WTC11 (cell line): ENCODE data around the gene MRFAP1. TPM values are rescaled to one million over a fixed set of nuclear protein-coding genes. Genes with fewer than 3 reads are reported as not detected.

Experiments
- ATAC-seq: fragments of 200-7000 bp; cut with Tn5 transposase; 2 replicates; pipeline ENCODE4 v1.10.0; 2021; ENCODE audit warnings: mild to moderate bottlenecking, moderate library complexity
- CTCF ChIA-PET: fragments of 300-600 bp; sonication (Branson Sonifier 250); formaldehyde crosslinking; loops from one replicate; lab custom pipeline; 2021; ENCODE audit warnings: antibody characterized with exemption; lab: Charles Lee
- POLR2A ChIA-PET: fragments of 350-600 bp; sonication (Branson Sonifier 250); formaldehyde crosslinking; loops from one replicate; lab custom pipeline; 2021; ENCODE audit warnings: antibody characterized with exemption; lab: Charles Lee
- DNase-seq: peaks from one replicate; pipeline ENCODE4 v3.0.0; 2021; ENCODE audit warnings: low spot score
- H3K27ac Mint-ChIP-seq: 2 replicates; pipeline ENCODE4 v1.8.0; 2021; ENCODE audit warnings: mixed read lengths
- H3K27me3 Mint-ChIP-seq: 2 replicates; pipeline ENCODE4 v1.8.0; 2021; ENCODE audit warnings: low read depth, mild to moderate bottlenecking, moderate library complexity, mixed read lengths
- H3K36me3 Mint-ChIP-seq: 2 replicates; pipeline ENCODE4 v1.8.0; 2021; ENCODE audit warnings: mixed read lengths
- H3K4me1 Mint-ChIP-seq: 2 replicates; pipeline ENCODE4 v1.8.0; 2022; ENCODE audit warnings: mixed read lengths
- H3K4me3 Mint-ChIP-seq: 2 replicates; pipeline ENCODE4 v1.8.0; 2021; ENCODE audit warnings: mild to moderate bottlenecking, moderate library complexity, mixed read lengths
- H3K9me3 Mint-ChIP-seq: 2 replicates; pipeline ENCODE4 v1.8.0; 2021; ENCODE audit warnings: mixed read lengths
- ATF1 ChIP-seq: sonication (generic); formaldehyde crosslinking; IDR thresholded peaks from 2 replicates; pipeline ENCODE4 v1.8.1; 2023; ENCODE audit warnings: mild to moderate bottlenecking, moderate library complexity, missing genetic modification reagents
- CREM ChIP-seq: sonication (generic); formaldehyde crosslinking; IDR thresholded peaks from 2 replicates; pipeline ENCODE4 v1.8.1; 2022; ENCODE audit warnings: mild to moderate bottlenecking, missing genetic modification reagents, moderate library complexity
- ESRRA ChIP-seq: sonication (generic); formaldehyde crosslinking; IDR thresholded peaks from 2 replicates; pipeline ENCODE4 v1.8.1; 2022; ENCODE audit warnings: mild to moderate bottlenecking, missing genetic modification reagents, borderline replicate concordance
- FOXJ3 ChIP-seq: sonication (generic); formaldehyde crosslinking; IDR thresholded peaks from 2 replicates; pipeline ENCODE4 v1.9.0; 2021; ENCODE audit warnings: missing genetic modification reagents, mild to moderate bottlenecking, borderline replicate concordance
- IRF2 ChIP-seq: sonication (generic); formaldehyde crosslinking; IDR thresholded peaks from 2 replicates; pipeline ENCODE4 v1.8.0; 2022; ENCODE audit warnings: low read depth, missing genetic modification reagents, borderline replicate concordance
- JUN ChIP-seq: sonication (generic); formaldehyde crosslinking; IDR thresholded peaks from 2 replicates; pipeline ENCODE4 v1.8.0; 2023; ENCODE audit warnings: mild to moderate bottlenecking, missing genetic modification reagents
- NR2C2 ChIP-seq: sonication (generic); formaldehyde crosslinking; IDR thresholded peaks from 2 replicates; pipeline ENCODE4 v1.8.0; 2022; ENCODE audit warnings: mild to moderate bottlenecking, missing genetic modification reagents
- SMAD3 ChIP-seq: sonication (generic); formaldehyde crosslinking; IDR thresholded peaks from 2 replicates; pipeline ENCODE4 v1.8.0; 2022; ENCODE audit warnings: missing genetic modification reagents, mild to moderate bottlenecking, borderline replicate concordance
- SP1 ChIP-seq: sonication (generic); formaldehyde crosslinking; conservative IDR thresholded peaks from 2 replicates; pipeline ENCODE4 v1.8.1; 2022; ENCODE audit warnings: missing genetic modification reagents
- TEAD1 ChIP-seq: sonication (generic); formaldehyde crosslinking; IDR thresholded peaks from 2 replicates; pipeline ENCODE4 v1.8.0; 2022; ENCODE audit warnings: mild to moderate bottlenecking, missing genetic modification reagents
- ZNF138 ChIP-seq: sonication (generic); formaldehyde crosslinking; conservative IDR thresholded peaks from 2 replicates; pipeline ENCODE4 v1.8.1; 2022; ENCODE audit warnings: mild to moderate bottlenecking, moderate library complexity, missing genetic modification reagents
- ZNF423 ChIP-seq: fragments of 250-450 bp; sonication (Bioruptor Pico); IDR thresholded peaks from 2 replicates; pipeline ENCODE4 v2.1.2; 2022; ENCODE audit warnings: mild to moderate bottlenecking, moderate library complexity
- total RNA-seq: library from RNA; stranded (reverse); gene quantifications from 3 replicates; pipeline ENCODE4 v1.2.3, GENCODE V29; 2021
- TF ChIP-seq, protein P1 (sequence below): sonication (generic); formaldehyde crosslinking; IDR thresholded peaks from 2 replicates; pipeline ENCODE4 v1.8.0; 2022; ENCODE audit warnings: mild to moderate bottlenecking, missing genetic modification reagents
- TF ChIP-seq, protein P2 (sequence below): sonication (generic); formaldehyde crosslinking; IDR thresholded peaks from 2 replicates; pipeline ENCODE4 v1.8.1; 2023; ENCODE audit warnings: mild to moderate bottlenecking, missing genetic modification reagents, moderate library complexity
- TF ChIP-seq, protein P3 (sequence below): sonication (generic); formaldehyde crosslinking; IDR thresholded peaks from 2 replicates; pipeline ENCODE4 v1.8.0; 2022; ENCODE audit warnings: missing genetic modification reagents
- TF ChIP-seq, protein P4 (sequence below): sonication (generic); formaldehyde crosslinking; IDR thresholded peaks from 2 replicates; pipeline ENCODE4 v1.8.0; 2022; ENCODE audit warnings: mild to moderate bottlenecking, missing genetic modification reagents
- TF ChIP-seq, protein P5 (sequence below): sonication (generic); formaldehyde crosslinking; conservative IDR thresholded peaks from 2 replicates; pipeline ENCODE4 v1.8.1; 2023; ENCODE audit warnings: mild to moderate bottlenecking, low read depth, missing genetic modification reagents, moderate library complexity
- TF ChIP-seq, protein P6 (sequence below): fragments of 250-450 bp; sonication (Bioruptor Pico); IDR thresholded peaks from 2 replicates; pipeline ENCODE4 v1.8.0; 2021; ENCODE audit warnings: mild to moderate bottlenecking

The MRFAP1 gene
- total RNA-seq, 1 experiment from 2014 or later = 319 TPM

DNA sequence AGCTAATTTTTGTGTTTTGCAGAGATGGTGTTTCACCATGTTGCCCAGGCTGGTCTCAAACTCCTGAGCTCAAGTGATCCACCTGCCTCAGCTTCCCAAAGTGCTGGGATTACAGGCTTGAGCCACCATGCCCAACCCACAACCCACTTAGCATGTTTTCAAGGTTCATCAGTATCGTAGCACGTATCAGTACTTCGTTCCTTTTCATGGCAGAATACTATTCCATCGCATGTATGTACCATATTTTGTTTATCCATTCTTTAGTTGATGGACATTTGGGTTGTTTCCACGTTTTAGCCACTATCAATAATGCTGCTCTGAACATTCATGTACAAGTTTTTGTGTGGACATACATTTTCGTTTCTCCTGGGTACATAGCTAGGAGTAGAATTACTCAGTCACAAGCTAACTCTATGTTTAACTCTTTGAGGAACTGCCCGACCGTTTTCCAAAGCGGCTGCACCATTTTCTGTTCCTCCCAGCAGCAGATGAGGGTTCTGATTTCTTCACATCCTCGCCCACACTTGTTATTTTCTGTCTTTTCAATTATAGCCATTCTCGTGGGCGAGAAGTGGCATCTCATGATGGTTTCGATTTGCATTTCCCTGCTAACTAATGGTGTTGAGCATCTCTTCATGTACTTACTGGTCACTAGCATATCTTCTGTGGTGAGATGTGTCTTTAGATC is 33.0 kb upstream of the MRFAP1 start (continued):
- TF ChIP-seq, protein P1, sequence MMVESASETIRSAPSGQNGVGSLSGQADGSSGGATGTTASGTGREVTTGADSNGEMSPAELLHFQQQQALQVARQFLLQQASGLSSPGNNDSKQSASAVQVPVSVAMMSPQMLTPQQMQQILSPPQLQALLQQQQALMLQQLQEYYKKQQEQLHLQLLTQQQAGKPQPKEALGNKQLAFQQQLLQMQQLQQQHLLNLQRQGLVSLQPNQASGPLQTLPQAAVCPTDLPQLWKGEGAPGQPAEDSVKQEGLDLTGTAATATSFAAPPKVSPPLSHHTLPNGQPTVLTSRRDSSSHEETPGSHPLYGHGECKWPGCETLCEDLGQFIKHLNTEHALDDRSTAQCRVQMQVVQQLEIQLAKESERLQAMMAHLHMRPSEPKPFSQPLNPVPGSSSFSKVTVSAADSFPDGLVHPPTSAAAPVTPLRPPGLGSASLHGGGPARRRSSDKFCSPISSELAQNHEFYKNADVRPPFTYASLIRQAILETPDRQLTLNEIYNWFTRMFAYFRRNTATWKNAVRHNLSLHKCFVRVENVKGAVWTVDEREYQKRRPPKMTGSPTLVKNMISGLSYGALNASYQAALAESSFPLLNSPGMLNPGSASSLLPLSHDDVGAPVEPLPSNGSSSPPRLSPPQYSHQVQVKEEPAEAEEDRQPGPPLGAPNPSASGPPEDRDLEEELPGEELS (CRISPR knock-in tag) = no peak
- no peak for TF ChIP-seq FOXJ3 (CRISPR knock-in tag)

DNA sequence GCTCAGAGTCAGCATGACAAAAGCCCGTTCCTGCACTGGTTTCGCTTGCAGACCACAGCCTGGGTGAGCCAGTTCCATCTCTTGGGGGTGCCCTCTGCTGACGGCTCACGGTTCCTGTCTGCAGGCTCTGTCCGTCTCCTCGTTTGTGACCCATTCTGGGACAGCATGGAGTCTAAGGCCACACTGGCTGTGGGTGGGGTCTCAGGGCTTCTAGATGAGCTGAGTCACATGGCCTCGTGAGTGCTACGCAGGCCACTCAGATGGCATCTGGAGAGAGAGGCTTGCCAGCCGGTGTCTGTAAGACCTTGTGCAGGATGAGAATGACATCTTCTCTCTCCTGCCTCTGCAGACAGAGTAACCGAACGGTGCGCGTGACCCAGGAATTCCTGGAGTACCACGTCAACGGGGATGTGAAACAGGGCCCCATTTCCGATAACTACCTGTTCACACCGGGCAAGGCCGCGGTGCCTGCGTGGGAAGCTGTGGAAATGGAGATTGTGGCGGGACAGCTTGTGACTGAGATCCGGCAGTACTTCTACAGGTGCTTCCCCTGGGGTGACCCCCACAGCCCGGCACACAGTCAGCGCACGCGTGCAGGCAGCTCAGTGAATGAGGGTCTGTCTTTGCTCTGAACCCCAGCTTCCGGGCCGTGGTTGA is 31.6 kb upstream of the MRFAP1 start:
- TF ChIP-seq, protein P2, sequence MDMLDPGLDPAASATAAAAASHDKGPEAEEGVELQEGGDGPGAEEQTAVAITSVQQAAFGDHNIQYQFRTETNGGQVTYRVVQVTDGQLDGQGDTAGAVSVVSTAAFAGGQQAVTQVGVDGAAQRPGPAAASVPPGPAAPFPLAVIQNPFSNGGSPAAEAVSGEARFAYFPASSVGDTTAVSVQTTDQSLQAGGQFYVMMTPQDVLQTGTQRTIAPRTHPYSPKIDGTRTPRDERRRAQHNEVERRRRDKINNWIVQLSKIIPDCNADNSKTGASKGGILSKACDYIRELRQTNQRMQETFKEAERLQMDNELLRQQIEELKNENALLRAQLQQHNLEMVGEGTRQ (CRISPR knock-in tag) = peak; percentile 32; the same call in 1 of the 2 replicates
- TF ChIP-seq ESRRA (CRISPR knock-in tag) = no peak
- TF ChIP-seq, protein P3, sequence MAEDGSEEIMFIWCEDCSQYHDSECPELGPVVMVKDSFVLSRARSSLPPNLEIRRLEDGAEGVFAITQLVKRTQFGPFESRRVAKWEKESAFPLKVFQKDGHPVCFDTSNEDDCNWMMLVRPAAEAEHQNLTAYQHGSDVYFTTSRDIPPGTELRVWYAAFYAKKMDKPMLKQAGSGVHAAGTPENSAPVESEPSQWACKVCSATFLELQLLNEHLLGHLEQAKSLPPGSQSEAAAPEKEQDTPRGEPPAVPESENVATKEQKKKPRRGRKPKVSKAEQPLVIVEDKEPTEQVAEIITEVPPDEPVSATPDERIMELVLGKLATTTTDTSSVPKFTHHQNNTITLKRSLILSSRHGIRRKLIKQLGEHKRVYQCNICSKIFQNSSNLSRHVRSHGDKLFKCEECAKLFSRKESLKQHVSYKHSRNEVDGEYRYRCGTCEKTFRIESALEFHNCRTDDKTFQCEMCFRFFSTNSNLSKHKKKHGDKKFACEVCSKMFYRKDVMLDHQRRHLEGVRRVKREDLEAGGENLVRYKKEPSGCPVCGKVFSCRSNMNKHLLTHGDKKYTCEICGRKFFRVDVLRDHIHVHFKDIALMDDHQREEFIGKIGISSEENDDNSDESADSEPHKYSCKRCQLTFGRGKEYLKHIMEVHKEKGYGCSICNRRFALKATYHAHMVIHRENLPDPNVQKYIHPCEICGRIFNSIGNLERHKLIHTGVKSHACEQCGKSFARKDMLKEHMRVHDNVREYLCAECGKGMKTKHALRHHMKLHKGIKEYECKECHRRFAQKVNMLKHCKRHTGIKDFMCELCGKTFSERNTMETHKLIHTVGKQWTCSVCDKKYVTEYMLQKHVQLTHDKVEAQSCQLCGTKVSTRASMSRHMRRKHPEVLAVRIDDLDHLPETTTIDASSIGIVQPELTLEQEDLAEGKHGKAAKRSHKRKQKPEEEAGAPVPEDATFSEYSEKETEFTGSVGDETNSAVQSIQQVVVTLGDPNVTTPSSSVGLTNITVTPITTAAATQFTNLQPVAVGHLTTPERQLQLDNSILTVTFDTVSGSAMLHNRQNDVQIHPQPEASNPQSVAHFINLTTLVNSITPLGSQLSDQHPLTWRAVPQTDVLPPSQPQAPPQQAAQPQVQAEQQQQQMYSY = peak; percentile 63
- H3K9me3 Mint-ChIP-seq = peaks cover 13% of the 10 kb centered on the region; the same call in 1 of the 2 replicates

DNA sequence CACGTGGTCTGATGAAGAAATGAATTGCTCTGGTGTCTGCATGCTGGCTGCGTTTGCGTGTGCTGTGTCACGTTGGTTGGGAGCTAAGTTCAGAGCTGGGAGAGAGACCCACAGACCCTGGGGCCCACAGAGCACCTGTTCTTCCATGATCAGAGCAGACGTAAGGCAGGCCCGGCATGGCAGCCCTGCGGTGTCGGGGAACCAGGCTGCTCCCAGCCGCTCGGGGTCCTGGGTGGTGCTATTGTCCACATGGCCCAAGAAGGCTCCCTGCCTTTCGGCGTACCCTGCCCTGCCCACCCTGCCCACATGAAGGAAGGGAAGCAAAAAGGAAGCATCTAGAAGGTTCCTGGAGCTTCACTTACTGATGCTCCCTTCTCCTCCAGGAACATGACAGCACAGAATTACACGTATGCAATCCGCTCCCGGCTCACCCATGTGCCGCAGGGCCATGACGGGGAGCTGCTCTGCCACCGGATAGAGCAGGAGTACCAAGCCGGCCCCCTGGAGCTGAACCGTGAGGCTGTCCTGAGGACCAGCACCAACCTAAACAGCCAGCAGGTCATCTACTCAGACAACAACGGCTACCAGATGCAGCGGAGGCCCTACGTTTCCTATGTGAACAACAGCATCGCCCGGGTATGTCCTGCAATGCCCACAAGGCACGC is 30.9 kb upstream of the MRFAP1 start:
- DNase-seq = no peak
- ChIA-PET POLR2A (no interaction called here), CTCF (interaction anchor here (0.5 to 2.2 kb wide), 10 partner anchors 10 to 666 kb away, joined by 3 to 6 read pairs (median 4); no protein-coding TSS in a partner anchor)
- Mint-ChIP-seq H3K36me3 (peaks cover 14% of the 10 kb centered on the region), H3K4me3 (no peak overlapping the region), H3K9me3 (peaks cover 11% of the 10 kb centered on the region; the same call in 1 of the 2 replicates), H3K27ac (no peak overlapping the region), H3K4me1 (no peaks in the 10 kb centered on the region), H3K27me3 (no peaks in the 10 kb centered on the region)
- ATAC-seq = no peak
- TF ChIP-seq, protein P4, sequence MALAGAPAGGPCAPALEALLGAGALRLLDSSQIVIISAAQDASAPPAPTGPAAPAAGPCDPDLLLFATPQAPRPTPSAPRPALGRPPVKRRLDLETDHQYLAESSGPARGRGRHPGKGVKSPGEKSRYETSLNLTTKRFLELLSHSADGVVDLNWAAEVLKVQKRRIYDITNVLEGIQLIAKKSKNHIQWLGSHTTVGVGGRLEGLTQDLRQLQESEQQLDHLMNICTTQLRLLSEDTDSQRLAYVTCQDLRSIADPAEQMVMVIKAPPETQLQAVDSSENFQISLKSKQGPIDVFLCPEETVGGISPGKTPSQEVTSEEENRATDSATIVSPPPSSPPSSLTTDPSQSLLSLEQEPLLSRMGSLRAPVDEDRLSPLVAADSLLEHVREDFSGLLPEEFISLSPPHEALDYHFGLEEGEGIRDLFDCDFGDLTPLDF (CRISPR knock-in tag) = no peak
- no peak for TF ChIP-seq IRF2
- TF ChIP-seq ZNF423 = no peak
- no peak for TF ChIP-seq JUN (CRISPR knock-in tag)
- no peak for TF ChIP-seq ZNF138 (CRISPR knock-in tag)
- TF ChIP-seq TEAD1 = no peak
- TF ChIP-seq, protein P5, sequence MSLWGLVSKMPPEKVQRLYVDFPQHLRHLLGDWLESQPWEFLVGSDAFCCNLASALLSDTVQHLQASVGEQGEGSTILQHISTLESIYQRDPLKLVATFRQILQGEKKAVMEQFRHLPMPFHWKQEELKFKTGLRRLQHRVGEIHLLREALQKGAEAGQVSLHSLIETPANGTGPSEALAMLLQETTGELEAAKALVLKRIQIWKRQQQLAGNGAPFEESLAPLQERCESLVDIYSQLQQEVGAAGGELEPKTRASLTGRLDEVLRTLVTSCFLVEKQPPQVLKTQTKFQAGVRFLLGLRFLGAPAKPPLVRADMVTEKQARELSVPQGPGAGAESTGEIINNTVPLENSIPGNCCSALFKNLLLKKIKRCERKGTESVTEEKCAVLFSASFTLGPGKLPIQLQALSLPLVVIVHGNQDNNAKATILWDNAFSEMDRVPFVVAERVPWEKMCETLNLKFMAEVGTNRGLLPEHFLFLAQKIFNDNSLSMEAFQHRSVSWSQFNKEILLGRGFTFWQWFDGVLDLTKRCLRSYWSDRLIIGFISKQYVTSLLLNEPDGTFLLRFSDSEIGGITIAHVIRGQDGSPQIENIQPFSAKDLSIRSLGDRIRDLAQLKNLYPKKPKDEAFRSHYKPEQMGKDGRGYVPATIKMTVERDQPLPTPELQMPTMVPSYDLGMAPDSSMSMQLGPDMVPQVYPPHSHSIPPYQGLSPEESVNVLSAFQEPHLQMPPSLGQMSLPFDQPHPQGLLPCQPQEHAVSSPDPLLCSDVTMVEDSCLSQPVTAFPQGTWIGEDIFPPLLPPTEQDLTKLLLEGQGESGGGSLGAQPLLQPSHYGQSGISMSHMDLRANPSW (CRISPR knock-in tag) = no peak
- no peak for TF ChIP-seq CREM
- no peak for TF ChIP-seq SMAD3 (CRISPR knock-in tag)
- TF ChIP-seq NR2C2 (CRISPR knock-in tag) = no peak
- TF ChIP-seq ATF1 = no peak
- no peak for TF ChIP-seq SP1 (CRISPR knock-in tag)
- TF ChIP-seq, protein P6, sequence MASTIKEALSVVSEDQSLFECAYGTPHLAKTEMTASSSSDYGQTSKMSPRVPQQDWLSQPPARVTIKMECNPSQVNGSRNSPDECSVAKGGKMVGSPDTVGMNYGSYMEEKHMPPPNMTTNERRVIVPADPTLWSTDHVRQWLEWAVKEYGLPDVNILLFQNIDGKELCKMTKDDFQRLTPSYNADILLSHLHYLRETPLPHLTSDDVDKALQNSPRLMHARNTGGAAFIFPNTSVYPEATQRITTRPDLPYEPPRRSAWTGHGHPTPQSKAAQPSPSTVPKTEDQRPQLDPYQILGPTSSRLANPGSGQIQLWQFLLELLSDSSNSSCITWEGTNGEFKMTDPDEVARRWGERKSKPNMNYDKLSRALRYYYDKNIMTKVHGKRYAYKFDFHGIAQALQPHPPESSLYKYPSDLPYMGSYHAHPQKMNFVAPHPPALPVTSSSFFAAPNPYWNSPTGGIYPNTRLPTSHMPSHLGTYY (CRISPR knock-in tag) = no peak

More for the DNA sequence above, 31.6 kb upstream of the MRFAP1 start:
- Mint-ChIP-seq H3K4me3 (no peak overlapping the region), H3K27me3 (peaks cover under 1% of the 10 kb centered on the region; the same call in 1 of the 2 replicates), H3K4me1 (no peaks in the 10 kb centered on the region), H3K36me3 (peaks cover 16% of the 10 kb centered on the region), H3K27ac (no peak overlapping the region)
- ChIA-PET POLR2A (interaction anchor here (0.5 kb wide), 1 partner anchor 16 kb away, joined by 3 read pairs; no protein-coding TSS in a partner anchor), CTCF (interaction anchor here (0.5 to 2.2 kb wide), 8 partner anchors 10 to 93 kb away, joined by 3 to 6 read pairs (median 4); no protein-coding TSS in a partner anchor)
- ATAC-seq (peak; percentile 90), DNase-seq (peak; percentile 38)
